Neural progenitor cell (in vitro differentiated cells): ENCODE results near the gene WEE2. TPM values are rescaled to one million over a fixed set of nuclear protein-coding genes. Genes with fewer than 3 reads are reported as not detected.

Experiments used
- DNase-seq: peaks from one replicate; pipeline ENCODE4 v3.0.0-alpha.2; 2016; ENCODE audit warnings: low spot score
- H2AFZ ChIP-seq: fragments of 200-600 bp; sonication (generic); replicated peaks from 2 replicates; pipeline ENCODE4 v1.6.1; 2016; ENCODE audit warnings: antibody characterized with exemption
- H3F3A ChIP-seq: fragments of 200-600 bp; sonication (generic); 2 replicates; pipeline ENCODE4 v1.6.1; 2016; ENCODE audit warnings: antibody characterized with exemption, low read depth
- H3K27ac ChIP-seq: fragments of 200-600 bp; sonication (generic); 2 replicates; pipeline ENCODE4 v1.5.1; 2016; ENCODE audit warnings: mild to moderate bottlenecking
- H3K27me3 ChIP-seq: fragments of 200-600 bp; sonication (generic); 2 replicates; pipeline ENCODE4 v1.6.1; 2016; ENCODE audit warnings: mild to moderate bottlenecking, moderate library complexity
- H3K36me3 ChIP-seq: fragments of 200-600 bp; sonication (generic); 2 replicates; pipeline ENCODE4 v1.5.1; 2016
- H3K4me1 ChIP-seq: fragments of 200-600 bp; sonication (generic); 2 replicates; pipeline ENCODE4 v1.6.1; 2016; ENCODE audit warnings: mixed run types
- H3K4me2 ChIP-seq: fragments of 200-600 bp; sonication (generic); 2 replicates; pipeline ENCODE4 v1.6.1; 2016
- H3K4me3 ChIP-seq: fragments of 200-600 bp; sonication (generic); 2 replicates; pipeline ENCODE4 v1.5.1; 2016
- H3K79me2 ChIP-seq: fragments of 200-600 bp; sonication (generic); 2 replicates; pipeline ENCODE4 v1.6.1; 2016; ENCODE audit warnings: low read depth
- H3K9ac ChIP-seq: fragments of 200-600 bp; sonication (generic); 2 replicates; pipeline ENCODE4 v1.6.1; 2016
- H3K9me3 ChIP-seq: fragments of 200-600 bp; sonication (generic); 2 replicates; pipeline ENCODE4 v1.5.1; 2016; ENCODE audit warnings: low read depth
- H4K20me1 ChIP-seq: fragments of 200-600 bp; sonication (generic); 2 replicates; pipeline ENCODE4 v1.6.1; 2016; ENCODE audit warnings: low read depth
- H3K27ac Mint-ChIP-seq: 3 replicates; pipeline ENCODE4 v1.8.0; 2021; ENCODE audit warnings: mixed read lengths
- H3K27me3 Mint-ChIP-seq: 2 replicates; pipeline ENCODE4 v1.8.0; 2022; ENCODE audit warnings: low read depth, mild to moderate bottlenecking, inconsistent platforms, moderate library complexity, mixed read lengths; ENCODE audit not compliant: insufficient read depth
- H3K36me3 Mint-ChIP-seq: 3 replicates; pipeline ENCODE4 v1.8.0; 2021; ENCODE audit warnings: mixed read lengths
- H3K4me1 Mint-ChIP-seq: 3 replicates; pipeline ENCODE4 v1.8.0; 2021; ENCODE audit warnings: mixed read lengths
- H3K4me3 Mint-ChIP-seq: 3 replicates; pipeline ENCODE4 v1.8.0; 2021; ENCODE audit warnings: mild to moderate bottlenecking, moderate library complexity, mixed read lengths
- H3K9me3 Mint-ChIP-seq: 3 replicates; pipeline ENCODE4 v1.8.0; 2020; ENCODE audit warnings: mixed read lengths
- EZH2 ChIP-seq: fragments of 200-600 bp; sonication (generic); IDR thresholded peaks from 2 replicates; pipeline ENCODE4 v1.6.1; 2017; ENCODE audit warnings: antibody characterized with exemption, mild to moderate bottlenecking, moderate library complexity
- EZH2phosphoT487 ChIP-seq: fragments of 200-600 bp; sonication (generic); IDR thresholded peaks from 2 replicates; pipeline ENCODE4 v1.6.1; 2017; ENCODE audit warnings: antibody characterized with exemption
- total RNA-seq: library from RNA; depleted of rRNA; stranded (reverse); fragments of >200 nt; gene quantifications from 2 replicates; pipeline ENCODE4 v1.2.3, GENCODE V29; 2015; ENCODE audit warnings: low replicate concordance
- TF ChIP-seq, protein P1 (sequence below): fragments of 200-600 bp; sonication (generic); IDR thresholded peaks from 2 replicates; pipeline ENCODE4 v1.5.1; 2017; ENCODE audit warnings: antibody characterized with exemption, mild to moderate bottlenecking

WEE2 gene
- total RNA-seq, 1 donor from 2014 or later: not detected

DNA sequence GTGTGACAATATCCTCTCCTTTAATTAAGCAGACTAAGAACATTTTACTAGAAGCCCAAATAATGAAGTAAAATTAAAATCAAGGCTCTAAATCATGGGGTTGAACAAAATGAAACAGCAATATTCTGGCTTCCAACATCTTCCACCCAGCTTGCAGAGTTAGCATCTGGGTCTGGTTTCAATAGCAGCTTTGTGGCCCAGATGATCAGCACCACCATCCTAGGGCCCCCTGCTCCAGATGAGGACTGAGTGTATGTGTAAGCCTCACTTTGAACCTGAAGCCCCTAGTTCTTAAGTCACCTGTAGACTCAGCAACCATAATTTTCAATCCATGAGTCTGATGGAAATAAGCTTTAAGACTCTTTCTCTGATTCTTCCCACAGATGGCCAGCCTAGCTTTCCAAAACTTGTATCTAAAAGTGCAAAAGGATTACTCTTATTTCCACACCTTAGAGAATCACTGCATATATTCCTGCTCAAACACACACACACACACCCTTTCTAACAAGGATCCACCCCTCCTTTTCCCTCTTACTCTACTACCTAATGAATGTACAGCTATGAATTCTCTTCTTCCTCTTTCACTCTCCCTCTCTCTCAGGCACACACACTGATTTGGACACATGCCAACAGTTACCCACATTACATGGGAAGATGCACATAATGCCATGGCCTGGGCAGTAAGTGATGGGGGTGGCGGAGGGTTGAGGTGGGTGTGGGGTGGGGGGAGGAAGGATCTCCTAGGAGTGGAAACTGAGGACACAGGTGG lies 9.7 kb upstream of the WEE2 start:
- Histone ChIP-seq H3K9ac (no peak overlapping the region), H3K79me2 (peaks cover 17% of the 10 kb centered on the region), H2AFZ (no peak overlapping the region), H3K27me3 (peaks cover 24% of the 10 kb centered on the region), H3K4me1 (peaks cover 11% of the 10 kb centered on the region), H3F3A (peaks cover 12% of the 10 kb centered on the region), H3K4me2 (no peak overlapping the region), H3K27ac (no peak overlapping the region), H3K4me3 (no peak overlapping the region), H3K9me3 (no peaks in the 10 kb centered on the region), H3K36me3 (no peaks in the 10 kb centered on the region), H4K20me1 (peaks cover 39% of the 10 kb centered on the region)
- H3K4me1 Mint-ChIP-seq: peaks cover 43% of the 10 kb centered on the region
- DNase-seq: no peak
- H3K9me3 Mint-ChIP-seq: no peaks in the 10 kb centered on the region
- H3K27ac Mint-ChIP-seq: no peak overlapping the region
- peaks cover 2% of the 10 kb centered on the region for H3K27me3 Mint-ChIP-seq
- H3K36me3 Mint-ChIP-seq: peaks cover 3% of the 10 kb centered on the region
- TF ChIP-seq, protein P1, sequence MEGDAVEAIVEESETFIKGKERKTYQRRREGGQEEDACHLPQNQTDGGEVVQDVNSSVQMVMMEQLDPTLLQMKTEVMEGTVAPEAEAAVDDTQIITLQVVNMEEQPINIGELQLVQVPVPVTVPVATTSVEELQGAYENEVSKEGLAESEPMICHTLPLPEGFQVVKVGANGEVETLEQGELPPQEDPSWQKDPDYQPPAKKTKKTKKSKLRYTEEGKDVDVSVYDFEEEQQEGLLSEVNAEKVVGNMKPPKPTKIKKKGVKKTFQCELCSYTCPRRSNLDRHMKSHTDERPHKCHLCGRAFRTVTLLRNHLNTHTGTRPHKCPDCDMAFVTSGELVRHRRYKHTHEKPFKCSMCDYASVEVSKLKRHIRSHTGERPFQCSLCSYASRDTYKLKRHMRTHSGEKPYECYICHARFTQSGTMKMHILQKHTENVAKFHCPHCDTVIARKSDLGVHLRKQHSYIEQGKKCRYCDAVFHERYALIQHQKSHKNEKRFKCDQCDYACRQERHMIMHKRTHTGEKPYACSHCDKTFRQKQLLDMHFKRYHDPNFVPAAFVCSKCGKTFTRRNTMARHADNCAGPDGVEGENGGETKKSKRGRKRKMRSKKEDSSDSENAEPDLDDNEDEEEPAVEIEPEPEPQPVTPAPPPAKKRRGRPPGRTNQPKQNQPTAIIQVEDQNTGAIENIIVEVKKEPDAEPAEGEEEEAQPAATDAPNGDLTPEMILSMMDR: no peak
- TF ChIP-seq EZH2phosphoT487 (no peak), EZH2 (no peak)
- no peak overlapping the region for H3K4me3 Mint-ChIP-seq

DNA sequence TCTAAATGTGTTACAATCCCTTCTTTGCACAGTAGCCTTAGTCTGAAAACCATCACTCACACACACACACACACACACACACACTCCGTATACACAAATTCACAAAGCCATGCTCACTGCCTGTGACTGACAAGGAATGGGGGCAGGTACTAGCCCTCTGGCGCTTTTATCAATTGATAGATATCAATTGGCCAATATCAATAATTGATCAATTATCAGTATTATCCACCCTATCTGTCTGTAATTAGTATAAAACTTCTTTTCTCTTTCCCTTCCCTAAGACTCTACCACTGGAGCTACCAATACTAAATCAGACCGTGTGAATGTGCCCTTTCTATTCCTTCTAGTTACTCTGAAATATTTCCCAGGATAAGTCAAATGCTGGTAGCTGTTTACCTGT lies 8.3 kb upstream of the WEE2 start:
- Histone ChIP-seq H3K27ac (no peak overlapping the region), H2AFZ (no peak overlapping the region), H3K27me3 (peaks cover 31% of the 10 kb centered on the region), H3K36me3 (no peaks in the 10 kb centered on the region), H4K20me1 (peaks cover 39% of the 10 kb centered on the region), H3K9me3 (no peaks in the 10 kb centered on the region), H3K9ac (no peak overlapping the region), H3K4me3 (no peak overlapping the region), H3K79me2 (peaks cover 15% of the 10 kb centered on the region), H3K4me2 (no peak overlapping the region), H3F3A (peaks cover 12% of the 10 kb centered on the region), H3K4me1 (peaks cover 22% of the 10 kb centered on the region)
- no peak for DNase-seq
- H3K9me3 Mint-ChIP-seq: no peaks in the 10 kb centered on the region
- peaks cover 49% of the 10 kb centered on the region for H3K4me1 Mint-ChIP-seq
- peaks cover 2% of the 10 kb centered on the region for H3K27me3 Mint-ChIP-seq
- no peaks in the 10 kb centered on the region for H3K36me3 Mint-ChIP-seq
- H3K27ac Mint-ChIP-seq: no peak overlapping the region
- TF ChIP-seq EZH2phosphoT487 (no peak), EZH2 (no peak)
- TF ChIP-seq, protein P1: no peak
- peak overlapping the region; percentile 92 for H3K4me3 Mint-ChIP-seq

DNA sequence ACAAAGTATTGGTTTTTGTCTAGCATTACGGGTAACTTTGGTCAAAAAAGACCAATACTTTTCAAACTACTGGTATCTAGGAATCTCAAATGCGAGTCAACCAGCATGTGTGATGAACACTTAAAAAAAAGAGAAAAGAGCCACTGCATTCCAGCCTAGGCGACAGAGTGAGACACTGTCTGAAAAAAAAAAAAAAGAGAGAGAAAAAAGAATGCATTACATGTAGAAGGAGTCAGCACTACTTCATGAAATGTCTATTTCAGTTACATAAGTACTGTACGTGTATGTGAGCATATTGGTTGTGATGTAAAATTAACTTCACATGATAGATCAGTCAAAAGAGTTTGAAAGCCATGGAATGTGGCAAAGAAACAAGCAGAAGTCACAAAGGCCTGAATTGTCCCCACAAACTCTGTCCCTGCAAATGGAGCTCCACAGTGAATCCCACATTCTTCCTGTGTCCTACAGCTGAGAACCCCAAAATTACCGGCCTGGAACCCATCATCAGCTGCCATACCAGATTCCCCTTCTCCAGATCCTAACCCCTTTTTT lies 7.8 kb upstream of the WEE2 start:
- H3K4me1 Mint-ChIP-seq: peaks cover 51% of the 10 kb centered on the region

More for the DNA sequence above, 7.8 kb upstream of the WEE2 start:
- Histone ChIP-seq H3K9me3 (no peaks in the 10 kb centered on the region), H3K4me2 (peak overlapping the region; percentile 89), H4K20me1 (peaks cover 39% of the 10 kb centered on the region), H3K27ac (no peak overlapping the region), H3K4me3 (peak overlapping the region; percentile 89), H3K36me3 (no peaks in the 10 kb centered on the region), H2AFZ (no peak overlapping the region), H3K9ac (no peak overlapping the region), H3F3A (peaks cover 12% of the 10 kb centered on the region), H3K4me1 (peaks cover 26% of the 10 kb centered on the region), H3K27me3 (peaks cover 31% of the 10 kb centered on the region), H3K79me2 (peaks cover 15% of the 10 kb centered on the region)
- peaks cover 2% of the 10 kb centered on the region for H3K27me3 Mint-ChIP-seq
- H3K9me3 Mint-ChIP-seq: no peaks in the 10 kb centered on the region
- peak overlapping the region; percentile 92 for H3K4me3 Mint-ChIP-seq
- no peak overlapping the region for H3K27ac Mint-ChIP-seq
- no peak for TF ChIP-seq EZH2phosphoT487
- TF ChIP-seq, protein P1: no peak
- no peaks in the 10 kb centered on the region for H3K36me3 Mint-ChIP-seq
- no peak for DNase-seq
